HG03558 (cell line): Measurements from ENCODE around the gene ALDH3B1.

Experiments used
- ATAC-seq: cut with Tn5 transposase; IDR thresholded peaks from one replicate; pipeline ENCODE4 v1.9.1; 2021; ENCODE audit warnings: moderate number of reproducible peaks; ENCODE audit not compliant: unreplicated experiment; ENCODE audit errors: extremely low read depth

ALDH3B1 gene

GRCh38 chr11:68056317-68057285, 46.5 kb downstream of the ALDH3B1 start:
- no peak for ATAC-seq

- no peak for ATAC-seq
Observed at GRCh38 chr11:68057807-68058206, 47.7 kb downstream of the ALDH3B1 start.

GRCh38 chr11:68061508-68061907, 51.4 kb downstream of the ALDH3B1 start:
- no peak for ATAC-seq

- ATAC-seq: no peak
Observed at GRCh38 chr11:68064926-68065325, 54.8 kb downstream of the ALDH3B1 start.

GRCh38 chr11:68065841-68066240, 55.7 kb downstream of the ALDH3B1 start:
- ATAC-seq: no peak

GRCh38 chr11:68066742-68067141, 56.6 kb downstream of the ALDH3B1 start:
- no peak for ATAC-seq

GRCh38 chr11:68067991-68068390, 57.9 kb downstream of the ALDH3B1 start:
- no peak for ATAC-seq

- no peak for ATAC-seq
Observed at GRCh38 chr11:68071281-68072048, 61.3 kb downstream of the ALDH3B1 start.

GRCh38 chr11:68074584-68075352, 64.6 kb downstream of the ALDH3B1 start:
- ATAC-seq: no peak

- ATAC-seq: no peak
Observed at GRCh38 chr11:68076371-68077042, 66.4 kb downstream of the ALDH3B1 start.

- no peak for ATAC-seq
Observed at GRCh38 chr11:68077617-68078582, 67.8 kb downstream of the ALDH3B1 start.
